HG02571 (cell line): ENCODE measurements around the gene ADAMTS2.

Experiments
- ATAC-seq: cut with Tn5 transposase; IDR thresholded peaks from one replicate; pipeline ENCODE4 v1.9.1; 2021; ENCODE audit warnings: mild to moderate bottlenecking, moderate library complexity; ENCODE audit not compliant: unreplicated experiment

The ADAMTS2 gene

DNA sequence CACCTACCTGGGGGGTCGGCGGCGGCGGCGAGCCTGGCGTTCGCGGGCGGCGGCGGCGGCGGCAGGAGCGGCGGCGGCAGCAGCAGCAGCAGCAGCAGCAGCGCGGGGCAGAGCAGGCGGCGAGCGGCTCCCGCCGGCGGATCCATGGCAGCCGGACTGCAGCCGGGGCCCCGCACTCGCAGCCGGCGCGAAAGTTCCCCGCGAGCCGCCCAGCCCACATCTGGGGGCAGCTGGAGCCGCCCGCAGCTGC is 153 bp downstream of the ADAMTS2 start:
- ATAC-seq = no peak

DNA sequence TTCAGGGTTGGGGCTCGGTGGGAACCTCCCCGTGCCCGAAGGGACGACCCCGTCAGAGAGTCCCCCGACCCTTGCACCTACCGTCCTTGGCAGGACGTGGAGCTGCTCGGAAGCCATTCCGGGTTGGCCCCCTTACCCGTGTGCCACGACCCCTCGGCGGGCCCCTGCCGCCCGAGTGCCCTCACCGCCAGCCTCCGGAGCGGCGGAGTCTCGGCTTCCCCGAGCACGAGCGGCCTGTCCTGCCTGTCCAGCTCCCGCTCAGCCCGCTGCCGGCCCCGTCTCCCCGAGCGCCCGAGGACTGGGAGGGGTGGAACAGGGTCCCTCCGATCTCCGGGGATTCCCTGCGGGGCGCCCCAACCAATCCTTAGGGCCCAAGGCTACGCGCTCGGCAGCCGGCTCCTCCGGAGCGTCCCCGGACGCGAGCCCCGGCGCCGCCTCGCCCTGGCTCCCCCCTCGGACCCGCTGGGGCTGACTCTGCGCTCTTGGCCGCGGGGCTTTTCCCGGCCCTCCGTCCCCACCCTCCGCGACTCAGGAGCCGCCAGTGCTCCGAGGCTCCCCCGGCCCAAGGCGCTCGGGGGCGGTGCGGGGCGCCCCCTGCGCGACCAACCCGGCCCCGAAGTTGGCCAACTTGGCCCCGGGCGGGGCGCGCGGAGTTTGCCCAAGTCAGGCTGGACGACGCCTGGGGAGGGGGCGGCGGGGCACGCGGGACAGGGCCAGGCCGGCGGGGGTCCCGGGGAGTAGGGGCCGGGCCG is 654 bp downstream of the ADAMTS2 start:
- no peak for ATAC-seq

- ATAC-seq = no peak
Observed at GRCh38 chr5:179343719-179344430, 1.4 kb downstream of the ADAMTS2 start.

DNA sequence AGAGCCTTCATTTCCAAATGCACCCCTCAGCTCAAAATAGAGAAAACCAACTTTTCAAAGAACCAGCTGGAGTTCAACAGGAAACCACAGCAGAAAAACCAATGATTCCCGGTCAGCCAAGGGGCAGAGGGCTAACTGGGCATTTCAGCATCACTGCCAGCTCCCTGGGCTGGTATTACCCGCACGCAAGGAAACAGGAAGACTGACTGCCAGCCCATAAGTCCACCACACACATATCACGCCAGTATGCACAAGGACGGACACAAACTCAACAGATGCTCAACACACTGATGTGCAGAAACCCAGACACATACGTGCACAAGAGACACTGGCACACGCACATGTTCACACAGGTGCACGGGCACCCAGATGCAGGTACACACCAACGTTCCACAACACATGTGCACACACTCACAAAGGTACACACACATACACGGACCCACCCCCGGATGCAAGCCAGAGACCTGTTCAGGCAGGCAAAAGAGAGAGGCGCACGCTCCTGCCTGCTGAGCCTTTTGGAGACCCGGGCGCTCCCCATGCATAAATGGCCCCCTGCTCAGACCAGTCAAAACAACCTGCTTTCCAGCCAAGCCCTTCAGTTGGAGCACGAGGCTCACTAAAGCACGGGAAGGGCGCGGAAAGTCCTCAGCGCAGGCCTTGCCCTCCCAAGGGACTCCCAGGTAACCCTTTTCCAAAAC is 2.1 kb downstream of the ADAMTS2 start:
- ATAC-seq = no peak

DNA sequence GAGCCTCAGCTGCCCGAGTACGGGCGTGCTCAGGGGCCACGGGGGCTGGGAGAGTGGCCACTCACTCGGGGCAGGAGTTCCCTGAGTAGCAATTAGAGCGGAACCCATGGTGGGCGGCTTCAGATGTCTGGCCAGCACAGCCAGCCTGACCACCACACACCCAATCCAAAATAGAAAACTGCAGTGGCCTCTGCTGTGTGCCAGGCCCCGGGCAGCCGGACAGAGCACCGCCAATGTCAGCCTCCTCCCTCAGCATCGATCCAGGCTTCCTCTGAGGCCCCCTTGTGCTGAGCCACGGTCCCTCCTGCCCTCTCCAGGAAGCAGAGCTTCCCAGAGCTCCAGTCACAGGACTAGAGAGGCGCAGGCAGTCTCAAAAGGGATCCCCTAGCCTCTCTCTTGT is 2.7 kb downstream of the ADAMTS2 start:
- no peak for ATAC-seq

DNA sequence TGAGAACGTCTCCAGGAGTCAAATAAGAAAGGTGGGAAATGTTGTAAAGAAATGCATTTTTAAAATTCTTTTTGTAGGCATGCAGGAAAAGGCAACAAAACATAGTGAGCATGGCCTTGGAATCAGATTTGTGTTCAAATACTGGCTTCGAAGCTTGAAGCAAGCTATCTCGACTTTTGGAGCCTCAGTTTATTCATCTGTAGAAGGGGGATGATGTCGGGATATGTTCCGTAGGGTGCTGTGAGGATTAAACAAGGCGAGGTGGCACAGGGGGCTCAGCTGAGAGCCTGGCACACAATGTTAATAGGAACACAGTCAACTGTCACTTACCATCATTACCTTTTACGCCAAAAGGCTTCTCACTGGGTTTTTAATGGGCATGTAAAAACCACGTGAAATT is 4.8 kb downstream of the ADAMTS2 start:
- ATAC-seq = no peak

DNA sequence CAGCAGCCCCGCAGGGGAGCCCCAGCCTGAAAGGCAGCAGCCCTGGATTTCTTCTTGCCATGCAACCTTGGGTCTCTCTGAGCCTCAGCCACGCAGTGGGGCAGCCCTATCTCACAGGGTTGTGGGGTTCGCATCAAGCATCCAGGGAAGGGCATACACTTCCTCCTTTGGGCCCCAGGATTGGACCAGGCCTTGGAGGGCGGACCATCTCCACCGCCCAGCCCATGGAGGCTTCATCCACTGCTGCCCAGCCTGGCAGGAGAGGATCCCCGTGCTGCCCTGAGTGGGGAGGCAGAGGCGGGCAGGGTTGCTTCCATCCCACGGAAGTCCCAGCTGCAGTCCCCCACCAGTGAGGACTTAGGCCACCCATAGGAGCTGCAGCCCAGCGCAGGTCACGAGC is 5.3 kb downstream of the ADAMTS2 start:
- no peak for ATAC-seq

DNA sequence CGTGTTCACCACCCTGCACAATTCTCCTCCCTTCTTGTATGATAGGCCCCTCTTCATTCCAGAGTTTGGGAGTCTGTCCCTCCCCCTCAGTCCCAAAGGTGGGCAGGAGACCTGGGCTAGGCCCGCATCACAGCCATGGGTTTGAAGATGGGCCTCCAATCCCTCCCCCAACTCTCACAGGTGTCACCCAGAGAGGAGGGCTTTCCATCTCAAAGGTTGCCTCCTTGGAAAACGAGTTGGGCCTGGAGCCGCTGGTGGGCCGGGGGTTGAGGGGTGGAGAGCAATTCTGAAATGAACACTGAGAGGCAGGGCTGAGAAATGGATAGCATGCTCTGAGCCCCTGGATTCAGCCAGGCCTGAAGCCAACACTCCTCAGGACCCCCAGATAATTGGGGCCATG is 6.2 kb downstream of the ADAMTS2 start:
- ATAC-seq = no peak

- ATAC-seq = no peak
Observed at GRCh38 chr5:179337796-179338676, 7.2 kb downstream of the ADAMTS2 start.

DNA sequence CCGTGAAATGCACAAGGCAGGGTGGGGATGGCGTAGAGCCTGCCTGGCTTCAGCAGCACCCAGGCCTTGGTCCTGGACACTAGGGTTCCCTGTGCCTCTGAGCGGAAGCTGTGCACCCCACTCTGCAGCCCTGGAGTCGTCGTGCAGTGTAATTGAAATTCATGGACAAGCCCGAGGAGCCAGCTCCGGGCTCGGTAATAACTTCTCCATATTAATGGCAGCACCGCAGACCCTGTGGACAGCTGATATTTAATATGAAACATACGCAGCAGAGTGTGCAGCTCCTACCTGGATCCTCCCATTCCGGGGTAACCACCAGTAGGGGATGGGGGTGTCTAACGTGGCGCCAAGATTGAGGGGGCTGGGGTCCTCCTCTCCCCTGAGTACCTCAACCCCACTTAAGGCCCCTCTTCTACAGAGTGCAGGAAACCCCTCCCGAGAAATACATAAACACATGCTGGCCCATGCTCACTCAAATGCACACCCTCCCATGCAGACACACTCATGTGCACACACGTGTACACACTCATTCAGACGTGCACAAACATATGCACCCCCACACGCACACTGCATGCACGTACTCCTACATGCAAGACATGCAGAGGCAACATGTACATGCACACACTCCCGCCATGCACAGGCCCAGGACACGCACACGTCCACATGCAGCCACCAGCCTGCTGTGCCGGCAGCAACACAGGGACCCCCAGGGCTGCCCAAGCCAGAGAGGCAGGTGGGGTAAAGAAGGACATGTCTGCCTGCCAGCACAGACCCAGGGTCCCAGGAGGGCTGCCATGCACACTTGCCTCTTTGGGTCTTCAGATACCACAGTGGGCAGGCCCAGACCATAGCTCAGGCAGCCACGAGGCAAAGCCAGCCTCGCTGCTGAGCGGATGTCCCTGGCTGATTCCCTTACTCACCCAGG is 8.1 kb downstream of the ADAMTS2 start:
- ATAC-seq = no peak

DNA sequence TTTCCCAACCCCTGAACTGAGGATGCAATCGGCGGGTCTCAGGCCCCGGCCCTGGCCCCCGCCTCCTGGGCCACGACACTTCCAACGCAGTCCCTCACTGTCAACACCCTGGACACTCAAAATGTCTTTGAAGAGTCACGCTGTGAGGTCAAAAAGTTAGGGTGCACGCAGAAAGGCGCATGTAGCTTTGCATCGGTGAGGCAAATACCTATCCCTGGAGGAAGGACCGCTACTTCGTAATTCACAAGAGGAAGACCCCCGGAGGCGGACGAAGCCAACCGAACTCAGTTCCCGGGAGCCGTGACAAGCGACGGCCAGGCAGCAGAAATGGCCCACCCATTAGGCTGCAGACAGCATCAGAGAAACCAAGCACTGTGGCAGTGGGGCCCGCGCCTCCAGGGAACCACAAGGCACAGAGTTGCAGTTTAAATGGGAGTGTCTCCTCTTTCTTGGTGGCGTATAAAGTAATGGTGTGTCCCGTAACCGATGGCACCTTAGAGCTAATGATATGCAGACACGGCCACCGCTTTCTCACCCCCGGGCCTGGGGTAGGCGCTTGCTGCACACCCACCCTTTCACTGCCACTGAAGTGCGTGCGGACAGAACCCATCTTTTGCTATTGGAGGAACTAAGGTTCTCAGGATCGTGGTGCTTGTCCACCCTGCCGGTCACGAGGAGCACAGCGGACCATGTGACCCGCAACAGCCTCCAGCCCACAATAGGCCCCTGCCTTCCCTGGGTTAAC is 9.0 kb downstream of the ADAMTS2 start:
- no peak for ATAC-seq

GRCh38 chr5:179333796-179334761 is 11.2 kb downstream of the ADAMTS2 start:
- no peak for ATAC-seq

DNA sequence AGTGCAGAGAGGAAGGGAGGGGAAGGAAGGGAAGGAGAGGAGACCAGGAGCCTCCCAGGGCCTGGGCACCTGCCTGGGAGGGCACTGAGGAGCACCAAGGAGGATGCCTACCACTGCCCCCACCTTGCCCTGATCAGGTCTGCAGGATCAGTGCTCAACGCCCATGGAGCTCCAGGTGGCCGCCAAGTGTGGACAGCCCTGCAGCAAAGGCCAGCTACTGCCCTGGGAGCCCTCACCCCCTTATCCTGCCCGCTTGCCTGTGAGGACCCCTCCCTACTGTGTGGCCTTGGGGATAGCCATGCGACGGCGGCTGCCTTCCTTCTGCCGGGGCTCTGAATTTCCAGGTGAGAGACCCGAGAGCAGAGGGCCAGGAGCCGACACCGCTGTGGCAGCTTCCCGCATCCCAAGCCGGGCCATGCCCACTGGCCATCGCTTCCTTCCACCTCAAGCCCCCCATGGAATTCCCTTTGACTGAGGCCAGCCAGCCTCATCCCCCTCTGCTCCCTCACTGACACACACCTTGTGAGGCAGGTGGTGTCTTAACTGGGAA is 12.4 kb downstream of the ADAMTS2 start:
- ATAC-seq = no peak

GRCh38 chr5:179331591-179332375 is 13.5 kb downstream of the ADAMTS2 start:
- ATAC-seq = no peak

- no peak for ATAC-seq
Observed at GRCh38 chr5:179330186-179330900, 14.9 kb downstream of the ADAMTS2 start.

DNA sequence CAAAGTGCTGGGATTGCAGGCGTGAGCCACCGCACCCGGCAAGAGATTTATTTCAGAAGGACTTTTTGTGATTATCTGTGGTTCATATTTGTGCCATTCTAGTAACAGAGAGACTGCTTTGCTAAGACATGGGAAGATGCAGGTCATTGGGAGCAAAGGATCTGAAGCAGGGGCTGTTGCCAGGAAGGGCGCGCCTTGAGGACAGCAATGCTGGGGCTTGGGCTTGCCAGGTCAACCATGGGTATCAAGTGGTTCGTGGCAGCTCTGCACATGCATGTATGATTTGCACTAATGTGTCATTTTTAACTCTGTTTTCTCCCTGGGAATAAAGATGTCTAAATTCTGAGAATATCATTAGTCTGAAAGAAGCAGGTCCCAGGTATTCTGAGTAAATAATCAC is 17.0 kb downstream of the ADAMTS2 start:
- ATAC-seq = no peak
